HG03095 (cell line): Measurements from ENCODE around the gene ODF4.
"Not testable (repeated sequence)": the region's sequence is repeated elsewhere in the genome, so short reads cannot be mapped to it uniquely, and the experiment has no call there.

Experiments used
- ATAC-seq: cut with Tn5 transposase; IDR thresholded peaks from one replicate; pipeline ENCODE4 v1.9.1; 2021; ENCODE audit warnings: moderate library complexity; ENCODE audit not compliant: unreplicated experiment

The ODF4 gene

DNA sequence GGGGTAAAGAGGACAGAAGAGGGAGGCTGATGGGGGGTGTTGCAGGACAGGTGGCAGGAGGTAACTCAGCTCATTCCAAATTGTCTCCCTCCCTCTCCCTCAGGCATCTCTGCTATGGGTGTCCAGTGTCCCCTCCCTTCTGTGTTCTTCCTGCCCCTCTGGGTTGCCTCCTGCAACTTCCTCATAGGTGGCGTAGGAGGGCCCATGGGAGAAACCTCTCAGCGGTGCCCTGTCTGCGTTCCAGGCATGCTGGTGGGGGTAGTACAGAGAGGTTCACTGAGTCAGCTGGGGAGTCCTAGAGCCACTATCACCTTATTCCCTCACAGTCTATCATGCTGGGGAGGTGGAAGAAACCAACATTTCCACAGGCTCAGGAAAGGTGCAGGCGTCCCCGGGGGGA is 14.7 kb upstream of the ODF4 start:
- no peak for ATAC-seq

DNA sequence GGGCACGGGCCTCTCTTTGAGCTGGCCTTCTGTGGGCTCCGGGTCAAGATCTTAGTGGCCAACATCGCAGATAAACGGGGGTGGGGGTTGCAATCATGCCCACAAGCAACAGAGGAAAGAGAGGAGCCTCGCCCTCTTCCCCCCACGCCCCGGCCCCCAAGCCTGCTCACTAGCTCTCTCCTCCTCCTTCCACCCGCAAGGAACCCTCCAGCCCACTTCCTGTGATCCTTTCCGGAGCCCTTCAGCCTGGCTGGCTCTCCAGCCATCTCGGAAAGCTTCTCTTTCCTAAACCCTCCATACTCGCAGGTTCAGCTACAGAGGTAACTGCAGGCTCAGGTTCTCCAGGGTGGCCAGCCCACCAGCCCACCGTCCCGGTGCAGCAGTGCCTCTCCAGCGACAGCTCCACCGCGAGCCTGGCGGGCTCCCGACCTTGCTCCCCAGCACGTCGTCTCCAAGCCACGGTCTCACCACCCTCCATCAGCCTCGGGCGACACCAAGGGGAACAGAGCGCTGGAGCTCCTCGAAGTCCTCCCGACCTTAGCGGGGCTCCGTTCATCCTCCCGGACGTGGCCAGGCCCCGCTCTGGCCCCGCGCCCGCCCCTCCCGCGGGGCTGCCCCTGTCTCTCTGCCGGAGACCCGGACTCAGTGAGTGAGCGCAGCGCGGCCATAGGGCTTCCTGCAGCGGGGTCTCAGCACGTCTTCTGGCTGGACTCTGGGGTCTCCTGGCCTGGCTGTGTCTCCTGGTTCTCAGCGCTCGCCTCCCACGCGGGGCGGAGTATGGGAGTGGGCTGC is 12.9 kb upstream of the ODF4 start:
- no peak for ATAC-seq

DNA sequence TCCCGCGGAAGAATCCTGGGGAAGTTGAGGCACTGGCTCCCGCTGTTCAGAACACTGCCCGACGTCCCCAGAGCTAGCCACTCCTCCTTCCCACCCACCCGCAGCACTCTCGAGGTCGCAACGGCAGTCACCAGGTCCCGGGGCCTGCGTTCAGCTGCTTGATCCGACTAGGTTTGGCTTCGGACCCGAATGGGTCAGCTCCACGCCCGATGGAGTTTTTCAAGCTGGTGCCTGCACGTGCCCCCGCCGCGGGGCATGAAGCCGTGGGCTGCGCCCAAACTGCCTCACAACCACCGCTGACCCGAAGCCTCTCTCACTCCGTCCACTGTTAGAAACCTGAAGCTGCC is 12.4 kb upstream of the ODF4 start:
- ATAC-seq, result no peak

DNA sequence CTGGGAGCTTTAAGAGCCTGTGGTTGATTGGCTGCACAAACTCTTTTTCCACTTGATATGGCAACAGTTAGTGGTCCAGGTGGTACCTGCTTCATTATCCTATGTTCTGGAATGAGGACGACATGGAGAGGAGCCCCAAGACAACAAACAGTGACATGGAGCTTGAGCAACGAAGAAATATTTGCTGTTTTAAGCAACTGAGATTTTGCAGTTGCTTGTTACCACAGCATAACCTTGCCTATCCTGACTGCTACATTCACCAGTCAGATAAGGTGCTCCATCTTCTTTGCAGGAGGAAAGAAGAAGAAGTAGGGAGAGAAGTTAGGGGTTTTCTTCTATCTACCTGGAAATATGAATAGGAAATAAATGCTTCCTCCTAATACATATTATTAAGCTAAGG is 7.5 kb upstream of the ODF4 start:
- no peak for ATAC-seq

GRCh38 chr17:8332688-8333087 is 7.0 kb upstream of the ODF4 start:
- ATAC-seq, result no peak

DNA sequence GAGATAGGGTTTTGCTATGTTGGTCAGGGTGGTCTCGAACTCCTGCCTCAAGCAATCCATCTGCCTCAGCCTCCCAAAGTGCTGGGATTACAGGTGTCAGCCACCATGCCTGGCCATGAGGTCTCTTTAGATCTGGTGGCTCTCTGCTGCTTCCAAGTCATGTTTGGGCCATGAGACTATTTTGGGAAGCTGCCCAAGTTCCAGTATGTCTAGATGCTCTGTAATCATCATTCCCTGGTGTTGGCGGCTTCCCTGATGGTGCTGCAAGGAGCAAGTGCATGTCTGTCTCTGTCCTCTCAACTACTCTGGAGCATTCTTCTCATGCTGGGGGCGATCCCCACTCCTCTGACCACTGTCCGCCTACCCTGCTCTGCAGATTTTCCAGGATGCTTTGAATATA is 6.4 kb upstream of the ODF4 start:
- ATAC-seq, result no peak

GRCh38 chr17:8337802-8338752 is 1.6 kb upstream of the ODF4 start:
- ATAC-seq, result no peak

DNA sequence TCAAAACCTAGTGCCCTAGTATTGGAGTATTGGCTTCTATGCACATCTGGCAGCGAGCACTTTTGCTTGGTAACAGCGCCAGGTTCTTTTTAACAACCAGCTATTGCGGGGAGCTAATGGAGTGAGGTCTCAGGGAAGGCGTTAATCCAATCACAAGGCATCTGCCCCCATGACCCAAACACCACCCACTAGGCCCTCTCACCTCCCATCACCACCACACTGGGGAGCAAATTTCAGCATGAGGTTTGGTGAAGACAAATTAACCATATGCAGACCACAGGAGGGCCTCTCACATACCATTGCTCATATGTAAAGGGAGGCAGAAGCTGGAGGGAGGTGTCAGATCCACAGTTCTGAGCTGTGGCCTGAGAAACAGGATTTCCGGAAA is 893 bp upstream of the ODF4 start:
- ATAC-seq, result no peak

GRCh38 chr17:8341456-8341855 is 1.8 kb downstream of the ODF4 start:
- ATAC-seq, result no peak

DNA sequence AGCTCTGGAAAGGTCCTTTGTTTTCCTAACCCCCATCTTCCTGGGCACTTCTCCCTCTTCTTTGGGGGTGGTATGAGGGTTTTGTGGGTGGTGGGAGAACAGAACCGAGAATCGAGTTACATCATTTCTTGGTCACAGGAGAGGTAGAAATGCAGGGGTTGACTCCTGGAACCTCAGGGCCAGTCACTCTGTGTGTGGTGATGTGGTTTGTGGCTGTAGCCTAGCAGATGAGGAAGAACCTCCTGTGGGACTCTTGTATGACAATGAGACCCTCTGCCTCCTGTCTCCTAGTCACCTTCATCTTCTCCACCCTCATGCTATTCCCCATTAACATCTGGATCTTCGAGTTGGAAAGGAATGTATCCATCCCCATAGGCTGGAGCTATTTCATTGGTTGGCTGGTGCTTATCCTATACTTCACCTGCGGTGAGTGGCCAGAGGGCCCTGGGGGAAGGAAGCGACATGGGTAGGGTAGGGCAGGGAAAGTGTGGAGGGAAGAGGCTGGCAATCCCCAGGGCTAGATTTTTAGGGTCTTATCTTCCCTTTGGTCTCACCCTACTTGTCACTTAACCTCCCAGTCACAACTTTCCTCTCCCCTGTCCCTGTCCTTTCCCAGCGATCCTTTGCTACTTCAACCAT is 5.5 kb downstream of the ODF4 start:
- no peak for ATAC-seq

DNA sequence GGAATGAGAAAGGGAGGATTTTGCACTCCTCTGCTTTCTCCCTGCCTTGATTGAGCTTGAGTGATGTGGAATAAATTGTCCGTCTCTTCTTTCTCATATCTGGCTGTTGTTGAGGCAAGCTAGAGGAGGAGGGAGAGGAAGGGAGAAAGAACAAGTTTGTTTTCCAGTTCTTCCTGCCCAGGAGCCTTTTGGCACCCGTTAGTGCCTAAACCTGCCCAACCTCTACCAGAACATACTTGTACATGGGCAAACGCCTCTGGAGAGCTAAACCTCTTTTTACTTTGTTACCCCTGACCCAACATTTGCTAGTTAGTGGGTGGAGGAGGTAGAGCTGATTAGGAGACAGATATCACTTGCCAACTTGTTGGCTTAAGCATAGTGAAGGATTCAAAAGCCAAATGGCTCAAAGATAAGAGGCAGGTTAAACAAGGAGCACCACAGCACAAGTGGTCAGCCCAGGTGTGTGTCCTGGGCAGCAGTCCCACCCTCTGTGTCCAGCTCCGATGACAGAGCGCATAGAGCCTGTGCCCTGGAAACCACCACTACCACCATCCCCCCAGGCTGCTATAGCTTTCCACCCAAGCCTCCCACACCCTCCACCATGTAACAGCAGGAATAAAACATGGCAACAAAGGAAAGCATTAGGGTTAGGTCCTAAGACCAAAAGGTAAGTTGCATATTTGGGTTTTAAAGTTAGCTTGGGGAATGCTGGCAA is 6.5 kb downstream of the ODF4 start:
- ATAC-seq, result no peak

DNA sequence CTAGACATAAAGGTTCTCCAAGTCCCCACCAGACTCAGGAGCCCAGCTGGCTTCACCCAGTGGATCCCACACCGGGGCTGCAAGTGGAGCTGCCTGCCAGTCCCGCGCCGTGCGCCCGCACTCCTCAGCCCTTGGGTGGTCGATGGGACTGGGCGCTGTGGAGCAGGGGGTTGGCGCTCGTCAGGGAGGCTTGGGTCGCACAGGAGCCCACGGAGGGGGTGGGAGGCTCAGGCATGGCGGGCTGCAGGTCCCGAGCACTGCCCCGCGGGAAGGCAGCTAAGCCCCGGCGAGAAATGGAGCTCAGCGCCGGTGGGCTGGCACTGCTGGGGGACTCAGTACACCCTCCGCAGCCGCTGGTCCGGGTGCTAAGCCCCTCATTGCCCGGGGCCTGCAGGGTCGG is 7.4 kb downstream of the ODF4 start:
- ATAC-seq, result not testable (repeated sequence)

DNA sequence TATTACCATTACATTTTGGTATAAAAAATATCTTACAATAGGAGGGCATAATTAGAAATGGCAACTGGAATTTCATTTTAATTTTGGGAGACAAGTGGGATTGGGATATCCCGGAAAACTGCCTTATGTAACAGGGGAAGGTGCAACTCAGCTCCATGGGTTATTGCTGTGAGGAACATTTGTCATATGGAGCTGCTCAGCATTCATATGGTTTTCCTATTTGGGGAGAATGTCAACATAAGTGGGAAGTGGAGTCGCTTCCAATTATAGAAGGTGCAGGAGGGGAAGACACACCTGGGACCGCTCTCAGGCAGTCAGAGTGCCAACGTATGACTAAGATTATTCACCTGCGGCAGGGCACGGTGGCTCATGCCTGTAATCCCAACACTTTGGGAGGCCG is 10.7 kb downstream of the ODF4 start:
- no peak for ATAC-seq

GRCh38 chr17:8353736-8354135 is 14.1 kb downstream of the ODF4 start:
- no peak for ATAC-seq

DNA sequence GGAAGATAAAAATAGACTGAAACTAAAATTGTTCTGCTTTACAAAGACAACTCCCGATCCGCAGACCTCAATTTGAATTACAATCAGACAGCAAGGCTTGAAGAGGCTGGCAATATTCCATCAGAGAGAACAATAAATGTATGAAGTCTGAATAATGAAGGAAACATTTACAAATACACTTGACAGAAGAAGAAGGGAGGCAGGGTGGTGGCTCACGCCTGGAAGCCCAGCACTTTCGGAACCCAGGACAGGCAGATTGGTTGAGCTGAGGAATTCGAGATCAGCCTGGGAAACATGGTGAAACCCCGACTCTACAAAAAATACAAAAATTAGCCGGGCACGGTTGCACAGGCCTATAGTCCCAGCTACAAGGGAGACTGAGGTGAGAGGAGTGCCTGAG is 14.6 kb downstream of the ODF4 start:
- ATAC-seq, result no peak

DNA sequence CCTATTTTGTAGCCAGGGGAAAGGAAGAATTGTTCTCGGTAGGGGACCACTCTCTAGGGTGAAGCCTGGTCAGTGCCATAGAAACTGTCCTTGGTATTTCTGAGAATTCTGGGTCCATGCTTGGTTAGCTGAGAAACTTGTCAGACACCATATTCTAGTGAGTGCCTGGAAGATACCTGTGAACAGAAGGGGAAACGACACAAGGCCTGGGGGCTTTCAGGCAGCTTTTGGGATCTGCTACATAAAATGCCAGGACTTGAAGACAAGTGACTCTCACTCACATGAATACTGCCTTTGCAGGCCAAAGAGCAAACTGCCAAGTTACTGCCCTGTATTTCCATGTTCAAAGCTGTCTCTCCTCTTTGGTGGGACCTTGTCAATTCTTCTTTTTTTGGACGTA is 18.3 kb downstream of the ODF4 start:
- no peak for ATAC-seq

- no peak for ATAC-seq
These were observed 20.1 kb downstream of the ODF4 start for GRCh38 chr17:8359769-8360168.

DNA sequence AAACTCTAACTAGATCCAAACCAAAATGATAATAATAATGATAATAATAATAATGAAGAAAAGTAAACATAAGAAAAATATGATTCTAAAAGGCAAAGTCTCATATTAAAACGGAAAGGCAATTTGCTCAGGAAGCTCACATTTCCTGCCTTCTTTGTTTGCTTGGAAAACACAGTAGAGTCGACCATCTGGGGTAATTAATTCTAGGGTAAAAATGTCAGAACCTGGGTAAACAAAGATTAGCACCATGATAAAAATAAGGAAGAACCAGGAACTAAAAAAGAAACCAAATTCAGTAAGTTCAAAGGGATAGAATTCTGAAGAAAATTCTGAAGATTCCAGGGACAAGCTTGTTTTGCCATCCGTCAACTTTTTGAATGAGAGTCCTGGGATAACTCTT is 20.6 kb downstream of the ODF4 start:
- no peak for ATAC-seq

GRCh38 chr17:8360751-8361150 is 21.1 kb downstream of the ODF4 start:
- no peak for ATAC-seq

DNA sequence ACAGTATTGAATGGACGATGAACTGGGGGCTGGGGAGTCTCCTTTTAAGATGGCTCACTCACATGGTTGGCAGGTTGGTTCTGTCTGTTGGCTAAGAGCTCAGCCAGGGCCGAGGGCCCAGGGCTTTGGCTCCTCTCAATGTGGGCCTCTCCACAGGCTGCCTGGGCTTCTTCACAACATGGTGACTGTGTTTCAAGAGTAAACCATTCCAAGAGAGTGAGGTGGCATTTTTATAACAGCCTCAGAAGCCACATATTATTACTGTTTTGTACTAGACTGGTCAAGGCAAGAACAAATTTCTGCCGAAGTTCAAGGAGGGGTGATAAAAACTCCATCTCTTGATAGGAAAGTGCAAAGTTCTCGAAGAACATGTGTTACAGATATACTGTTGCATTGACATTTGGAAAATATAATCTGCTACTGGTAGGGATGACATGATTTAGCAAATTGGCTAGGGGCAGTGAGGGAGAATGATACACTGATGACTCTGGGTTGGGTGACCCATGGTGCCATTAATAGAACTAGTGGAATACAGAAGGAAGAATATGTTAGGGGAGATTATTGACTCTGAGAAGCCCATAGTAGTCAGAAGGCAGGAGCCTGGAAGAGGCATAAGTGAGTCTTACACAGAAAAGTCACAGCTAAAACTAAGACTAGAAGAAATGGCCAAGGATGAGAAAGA is 23.2 kb downstream of the ODF4 start:
- ATAC-seq, result no peak

DNA sequence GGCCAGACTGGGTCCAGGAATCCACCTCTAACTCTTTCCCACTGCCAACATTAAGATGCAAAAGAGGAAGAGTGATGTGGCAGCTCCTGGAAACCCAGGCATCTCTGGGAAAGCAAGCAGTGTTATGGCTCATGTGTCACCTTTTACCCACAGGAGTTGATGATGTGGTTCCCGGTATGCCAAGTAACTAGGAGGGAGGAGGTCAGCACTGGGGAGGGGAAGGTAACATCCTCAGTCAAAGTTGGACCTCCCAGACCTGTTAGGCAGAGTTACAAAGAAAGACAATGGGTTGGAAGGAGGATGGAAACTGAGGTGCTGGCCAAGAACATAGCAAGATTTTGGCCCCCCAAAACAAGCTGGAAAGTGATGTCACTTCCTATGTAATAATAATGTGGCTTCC is 25.5 kb downstream of the ODF4 start:
- ATAC-seq, result no peak
